ENCODE results near the gene GLDN. TPM values are rescaled to one million over a fixed set of nuclear protein-coding genes. Genes with fewer than 3 reads are reported as not detected.

GLDN gene
- total and polyA plus RNA-seq, 2 of the 4 experiments (the other 2 are of a cell fraction) = under 0.01 TPM; not detected in 1

DNA sequence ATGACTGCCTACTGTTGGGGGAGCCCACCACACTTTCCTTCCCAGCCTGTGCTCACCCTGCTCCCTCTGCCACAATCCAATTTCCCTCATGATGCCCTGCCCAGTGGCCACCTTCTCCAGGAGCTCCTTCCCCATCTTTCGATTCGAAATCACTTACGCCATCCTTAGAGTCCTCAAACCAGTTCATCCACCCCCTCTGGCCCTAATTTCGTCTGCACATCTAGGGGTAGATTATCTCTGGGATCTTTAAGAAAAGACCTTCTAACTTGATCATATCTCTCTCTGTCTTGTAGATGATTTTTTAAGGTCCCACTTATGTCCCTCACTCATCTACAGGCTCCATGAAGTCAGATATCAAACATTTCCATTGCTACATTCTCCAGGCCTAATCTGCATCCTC, 20.1 kb upstream of the GLDN start:
- no peak for TF ChIP-seq NFE2L2 (IDR thresholded peaks at IDR 0.05; ENCODE audit: low read depth, low read length)
- TF ChIP-seq RCOR1 (IDR thresholded peaks at IDR 0.05; ENCODE audit: insufficient replicate concordance, low read length) = no peak
- no peak for TF ChIP-seq MAFK (IDR thresholded peaks at IDR 0.05; ENCODE audit: low read depth, low read length)
- TF ChIP-seq, protein P1, sequence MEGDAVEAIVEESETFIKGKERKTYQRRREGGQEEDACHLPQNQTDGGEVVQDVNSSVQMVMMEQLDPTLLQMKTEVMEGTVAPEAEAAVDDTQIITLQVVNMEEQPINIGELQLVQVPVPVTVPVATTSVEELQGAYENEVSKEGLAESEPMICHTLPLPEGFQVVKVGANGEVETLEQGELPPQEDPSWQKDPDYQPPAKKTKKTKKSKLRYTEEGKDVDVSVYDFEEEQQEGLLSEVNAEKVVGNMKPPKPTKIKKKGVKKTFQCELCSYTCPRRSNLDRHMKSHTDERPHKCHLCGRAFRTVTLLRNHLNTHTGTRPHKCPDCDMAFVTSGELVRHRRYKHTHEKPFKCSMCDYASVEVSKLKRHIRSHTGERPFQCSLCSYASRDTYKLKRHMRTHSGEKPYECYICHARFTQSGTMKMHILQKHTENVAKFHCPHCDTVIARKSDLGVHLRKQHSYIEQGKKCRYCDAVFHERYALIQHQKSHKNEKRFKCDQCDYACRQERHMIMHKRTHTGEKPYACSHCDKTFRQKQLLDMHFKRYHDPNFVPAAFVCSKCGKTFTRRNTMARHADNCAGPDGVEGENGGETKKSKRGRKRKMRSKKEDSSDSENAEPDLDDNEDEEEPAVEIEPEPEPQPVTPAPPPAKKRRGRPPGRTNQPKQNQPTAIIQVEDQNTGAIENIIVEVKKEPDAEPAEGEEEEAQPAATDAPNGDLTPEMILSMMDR (conservative IDR thresholded peaks at IDR 0.05; ENCODE audit: low read depth, low read length) = no peak
- TF ChIP-seq, protein P2, sequence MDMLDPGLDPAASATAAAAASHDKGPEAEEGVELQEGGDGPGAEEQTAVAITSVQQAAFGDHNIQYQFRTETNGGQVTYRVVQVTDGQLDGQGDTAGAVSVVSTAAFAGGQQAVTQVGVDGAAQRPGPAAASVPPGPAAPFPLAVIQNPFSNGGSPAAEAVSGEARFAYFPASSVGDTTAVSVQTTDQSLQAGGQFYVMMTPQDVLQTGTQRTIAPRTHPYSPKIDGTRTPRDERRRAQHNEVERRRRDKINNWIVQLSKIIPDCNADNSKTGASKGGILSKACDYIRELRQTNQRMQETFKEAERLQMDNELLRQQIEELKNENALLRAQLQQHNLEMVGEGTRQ (IDR thresholded peaks at IDR 0.05; ENCODE audit: low read depth, low read length) = no peak
- no peak for TF ChIP-seq SMC3 (IDR thresholded peaks at IDR 0.05; ENCODE audit: low read depth, low read length)
- TF ChIP-seq MXI1 (IDR thresholded peaks at IDR 0.05; ENCODE audit: borderline replicate concordance, low read depth, low read length) = no peak
- no peak for TF ChIP-seq FOS (IDR thresholded peaks at IDR 0.05; ENCODE audit: low read depth, low read length)
- TF ChIP-seq MAZ (IDR thresholded peaks at IDR 0.05; ENCODE audit: borderline replicate concordance, low read depth, low read length) = no peak
- no peak for TF ChIP-seq POLR2A (IDR thresholded peaks at IDR 0.05; ENCODE audit: low read depth, low read length)
- no peak for TF ChIP-seq CHD1 (IDR thresholded peaks at IDR 0.05; ENCODE audit: low read depth, low read length)
- TF ChIP-seq ELK1 (IDR thresholded peaks at IDR 0.05; ENCODE audit: borderline replicate concordance, low read depth, low read length) = no peak
- TF ChIP-seq CEBPB (IDR thresholded peaks at IDR 0.05; ENCODE audit: low read depth, low read length) = no peak
- Histone ChIP-seq H3K4me3 (ENCODE audit: insufficient read depth, low read depth, low read length) (no peak overlapping the region), H3K27ac (ENCODE audit: insufficient read depth, low read length) (no peak overlapping the region), H3K4me2 (ENCODE audit: low read depth, low read length) (no peak overlapping the region), H2BK5ac (ENCODE audit: low read depth, low read length, poor library complexity, severe bottlenecking) (no peak overlapping the region), H3K79me1 (ENCODE audit: low read depth in 1 of 2, low read length in 2 of 2) (no peaks in the 10 kb centered on the region), H3K9me1 (ENCODE audit: insufficient read depth, low read length) (no peaks in the 10 kb centered on the region), H3K36me3 (ENCODE audit: control insufficient read depth, insufficient read depth, low read length) (no peaks in the 10 kb centered on the region), H2BK120ac (ENCODE audit: low read depth, low read length) (no peak overlapping the region), H4K5ac (ENCODE audit: low read depth, low read length) (no peak overlapping the region), H3K56ac (ENCODE audit: extremely low read depth, insufficient read depth, low read length) (no peak overlapping the region), H4K20me1 (ENCODE audit: insufficient read depth, low read length) (no peaks in the 10 kb centered on the region), H2AK5ac (ENCODE audit: low read depth, low read length) (no peak overlapping the region), H3K9me3 (ENCODE audit: control insufficient read depth, insufficient read depth, low read length) (no peaks in the 10 kb centered on the region), H3K18ac (ENCODE audit: low read depth, low read length) (no peak overlapping the region), H4K91ac (ENCODE audit: insufficient read depth, low read depth, low read length) (no peak overlapping the region), H4K8ac (ENCODE audit: low read depth in 2 of 2, low read length in 2 of 2) (no peak overlapping the region), H3K4me1 (ENCODE audit: control insufficient read depth, insufficient read depth, low read length) (peaks cover 4% of the 10 kb centered on the region; the same call in 1 of the 2 replicates), H3K14ac (replicated peaks; ENCODE audit: low read depth, low read length) (no peak overlapping the region), H2AFZ (replicated peaks; ENCODE audit: low read length, poor library complexity) (no peak overlapping the region), H3K9ac (ENCODE audit: low read depth, low read length) (no peak overlapping the region), H3K4ac (ENCODE audit: low read depth, low read length) (no peak overlapping the region), H2BK15ac (ENCODE audit: low read depth, low read length) (no peak overlapping the region), H3K27me3 (ENCODE audit: control insufficient read depth, insufficient read depth, low read length) (peaks cover 18% of the 10 kb centered on the region), H3K23ac (ENCODE audit: low read depth, low read length) (no peak overlapping the region), H2BK20ac (ENCODE audit: low read depth, low read length) (no peak overlapping the region), H2AK9ac (replicated peaks; ENCODE audit: low read depth, low read length, poor library complexity) (no peak overlapping the region)
- ChIA-PET POLR2A (ENCODE audit: unreplicated experiment) (no interaction called here), CTCF (no interaction called here)
- ATAC-seq (ENCODE audit: low read depth) (no peak), DNase-seq (no peak)
- WGBS, 2 experiments (ENCODE audit: extremely low coverage in 2 of 2, insufficient read length in 1 of 2) = no CpG with 5 or more reads among the region's 4 CpGs
- intact Hi-C loops (cut with micrococcal nuclease) = no loop called here
- in situ Hi-C loops (cut with MboI; ENCODE audit: low sequenced_read_pairs) = no loop called here
- dilution Hi-C loops (cut with HindIII; ENCODE audit: low sequenced_read_pairs, unreplicated experiment) = no loop called here
- BruUV-seq (replicated peaks) = no TSS peak
